ENCODE data around the gene NKIRAS1.
"Not testable (repeated sequence)": the region's sequence is repeated elsewhere in the genome, so short reads cannot be mapped to it uniquely, and the experiment has no call there.

The NKIRAS1 gene

GRCh38 chr3:23873941-23874340 lies 42.8 kb downstream of the NKIRAS1 start:
- H4K8ac ChIP-seq (ENCODE audit: low read depth, low read length): no peak overlapping the region
- no peak overlapping the region for H3K9ac ChIP-seq (ENCODE audit: low read length)
- H3K27ac ChIP-seq (ENCODE audit: low read depth, low read length): no peak overlapping the region
- no peak overlapping the region for H3K23ac ChIP-seq (ENCODE audit: low read length)
- H3K79me1 ChIP-seq (ENCODE audit: low read length): peaks cover 21% of the 10 kb centered on the region
- no peaks in the 10 kb centered on the region for H3K27me3 ChIP-seq (ENCODE audit: insufficient read depth, low read length, poor library complexity)
- H3K18ac ChIP-seq (ENCODE audit: low read length): no peak overlapping the region
- H2BK5ac ChIP-seq (ENCODE audit: low read length): no peak overlapping the region
- no peaks in the 10 kb centered on the region for H3K4me1 ChIP-seq (ENCODE audit: control insufficient read depth, low read depth, low read length)
- no peak overlapping the region for H2AK5ac ChIP-seq (ENCODE audit: low read length)
- no CpG with 5 or more reads among the region's 2 CpGs for WGBS (ENCODE audit: extremely low coverage, insufficient coverage, low lambda C conversion rate)
- H3K36me3 ChIP-seq (ENCODE audit: control insufficient read depth, insufficient read depth, low read length): no peaks in the 10 kb centered on the region
- H2BK15ac ChIP-seq (replicated peaks; ENCODE audit: low read depth): no peak overlapping the region
- no peak for DNase-seq
- H3K4me3 ChIP-seq (ENCODE audit: low read length): no peak overlapping the region
- peaks cover 23% of the 10 kb centered on the region for H3K79me2 ChIP-seq (ENCODE audit: control insufficient read depth, insufficient read depth, low read length)
- H4K5ac ChIP-seq (ENCODE audit: low read length): no peak overlapping the region
- no peak overlapping the region for H2BK120ac ChIP-seq (ENCODE audit: low read depth, low read length)
- H3K4ac ChIP-seq (ENCODE audit: low read depth, low read length): no peak overlapping the region
- H3K56ac ChIP-seq (ENCODE audit: low read length): no peak overlapping the region
- H3K4me2 ChIP-seq (ENCODE audit: low read length): no peak overlapping the region

DNA sequence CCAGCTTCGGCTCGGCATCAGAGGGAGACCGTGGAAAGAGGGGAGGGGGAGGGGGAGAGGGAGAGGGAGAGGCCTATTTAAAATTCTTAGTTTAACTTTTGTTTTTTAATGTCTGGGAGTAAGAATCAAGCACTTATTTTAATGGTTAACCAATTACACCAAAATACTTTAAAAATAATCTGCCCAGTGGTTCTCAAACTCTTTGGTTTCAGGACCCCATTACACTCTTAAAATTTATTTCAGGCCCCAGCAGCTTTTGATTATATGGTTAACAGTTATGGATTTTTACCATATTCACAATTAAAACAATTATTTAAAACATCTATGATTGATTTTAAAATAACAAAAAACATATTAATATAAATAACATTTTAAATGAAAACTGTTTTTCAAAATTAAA lies 44.5 kb downstream of the NKIRAS1 start:
- Histone ChIP-seq H3K4me1 (ENCODE audit: control insufficient read depth, low read depth, low read length) (no peaks in the 10 kb centered on the region), H3K4me3 (ENCODE audit: low read length) (no peak overlapping the region), H3K27me3 (ENCODE audit: insufficient read depth, low read length, poor library complexity) (no peaks in the 10 kb centered on the region), H3K4me2 (ENCODE audit: low read length) (no peak overlapping the region), H3K4ac (ENCODE audit: low read depth, low read length) (no peak overlapping the region), H3K18ac (ENCODE audit: low read length) (no peak overlapping the region), H2BK15ac (replicated peaks; ENCODE audit: low read depth) (no peak overlapping the region), H2AK5ac (ENCODE audit: low read length) (no peak overlapping the region), H3K79me1 (ENCODE audit: low read length) (peaks cover 13% of the 10 kb centered on the region), H3K56ac (ENCODE audit: low read length) (no peak overlapping the region), H3K27ac (ENCODE audit: low read depth, low read length) (no peak overlapping the region), H3K23ac (ENCODE audit: low read length) (no peak overlapping the region), H3K9ac (ENCODE audit: low read length) (no peak overlapping the region), H4K8ac (ENCODE audit: low read depth, low read length) (no peak overlapping the region), H2BK5ac (ENCODE audit: low read length) (no peak overlapping the region), H2BK120ac (ENCODE audit: low read depth, low read length) (no peak overlapping the region), H3K79me2 (ENCODE audit: control insufficient read depth, insufficient read depth, low read length) (peaks cover 19% of the 10 kb centered on the region), H3K36me3 (ENCODE audit: control insufficient read depth, insufficient read depth, low read length) (no peaks in the 10 kb centered on the region), H4K5ac (ENCODE audit: low read length) (no peak overlapping the region)
- WGBS (ENCODE audit: extremely low coverage, insufficient coverage, low lambda C conversion rate): no CpG with 5 or more reads among the region's 3 CpGs
- DNase-seq: no peak

GRCh38 chr3:23871361-23871760 lies 45.4 kb downstream of the NKIRAS1 start:
- not testable (repeated sequence) for H3K4me3 ChIP-seq (ENCODE audit: low read length)
- WGBS (ENCODE audit: extremely low coverage, insufficient coverage, low lambda C conversion rate): no CpG with 5 or more reads among the region's 34 CpGs

DNA sequence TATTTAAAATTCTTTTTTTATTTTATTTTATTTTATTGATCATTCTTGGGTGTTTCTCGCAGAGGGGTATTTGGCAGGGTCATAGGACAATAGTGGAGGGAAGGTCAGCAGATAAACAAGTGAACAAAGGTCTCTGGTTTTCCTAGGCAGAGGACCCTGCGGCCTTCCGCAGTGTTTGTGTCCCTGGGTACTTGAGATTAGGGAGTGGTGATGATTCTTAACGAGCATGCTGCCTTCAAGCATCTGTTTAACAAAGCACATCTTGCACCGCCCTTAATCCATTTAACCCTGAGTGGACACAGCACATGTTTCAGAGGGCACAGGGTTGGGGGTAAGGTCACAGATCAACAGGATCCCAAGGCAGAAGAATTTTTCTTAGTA lies 46.1 kb downstream of the NKIRAS1 start:
- H2BK5ac ChIP-seq (ENCODE audit: low read length); H2AK5ac ChIP-seq (ENCODE audit: low read length); H4K8ac ChIP-seq (ENCODE audit: low read depth, low read length); DNase-seq; H3K9ac ChIP-seq (ENCODE audit: low read length); H3K4me3 ChIP-seq (ENCODE audit: low read length); H3K27me3 ChIP-seq (ENCODE audit: insufficient read depth, low read length, poor library complexity); H3K4me2 ChIP-seq (ENCODE audit: low read length); H3K23ac ChIP-seq (ENCODE audit: low read length); H4K5ac ChIP-seq (ENCODE audit: low read length); H3K27ac ChIP-seq (ENCODE audit: low read depth, low read length); H2BK15ac ChIP-seq (replicated peaks; ENCODE audit: low read depth); H3K4me1 ChIP-seq (ENCODE audit: control insufficient read depth, low read depth, low read length); H3K79me1 ChIP-seq (ENCODE audit: low read length); H3K4ac ChIP-seq (ENCODE audit: low read depth, low read length); H3K18ac ChIP-seq (ENCODE audit: low read length); H3K56ac ChIP-seq (ENCODE audit: low read length); H2BK120ac ChIP-seq (ENCODE audit: low read depth, low read length); H3K36me3 ChIP-seq (ENCODE audit: control insufficient read depth, insufficient read depth, low read length): not testable (repeated sequence)
- no CpG with 5 or more reads among the region's 5 CpGs for whole genome bisulfite sequencing (ENCODE audit: extremely low coverage, insufficient coverage, low lambda C conversion rate)
- H3K79me2 ChIP-seq (ENCODE audit: control insufficient read depth, insufficient read depth, low read length): peaks cover 16% of the 10 kb centered on the region

More at GRCh38 chr3:23871361-23871760, 45.4 kb downstream of the NKIRAS1 start:
- H3K27me3 ChIP-seq (ENCODE audit: insufficient read depth, low read length, poor library complexity); H3K27ac ChIP-seq (ENCODE audit: low read depth, low read length); H2AK5ac ChIP-seq (ENCODE audit: low read length); H3K4ac ChIP-seq (ENCODE audit: low read depth, low read length); H3K36me3 ChIP-seq (ENCODE audit: control insufficient read depth, insufficient read depth, low read length); H4K5ac ChIP-seq (ENCODE audit: low read length); H3K79me1 ChIP-seq (ENCODE audit: low read length); H3K18ac ChIP-seq (ENCODE audit: low read length); DNase-seq; H3K56ac ChIP-seq (ENCODE audit: low read length); H4K8ac ChIP-seq (ENCODE audit: low read depth, low read length); H3K4me2 ChIP-seq (ENCODE audit: low read length); H2BK15ac ChIP-seq (replicated peaks; ENCODE audit: low read depth); H3K23ac ChIP-seq (ENCODE audit: low read length); H2BK120ac ChIP-seq (ENCODE audit: low read depth, low read length); H2BK5ac ChIP-seq (ENCODE audit: low read length); H3K9ac ChIP-seq (ENCODE audit: low read length); H3K4me1 ChIP-seq (ENCODE audit: control insufficient read depth, low read depth, low read length): not testable (repeated sequence)
- peaks cover 18% of the 10 kb centered on the region for H3K79me2 ChIP-seq (ENCODE audit: control insufficient read depth, insufficient read depth, low read length)

GRCh38 chr3:23869977-23870662 lies 46.7 kb downstream of the NKIRAS1 start:
- no peak overlapping the region for H3K27ac ChIP-seq (ENCODE audit: low read depth, low read length)

DNA sequence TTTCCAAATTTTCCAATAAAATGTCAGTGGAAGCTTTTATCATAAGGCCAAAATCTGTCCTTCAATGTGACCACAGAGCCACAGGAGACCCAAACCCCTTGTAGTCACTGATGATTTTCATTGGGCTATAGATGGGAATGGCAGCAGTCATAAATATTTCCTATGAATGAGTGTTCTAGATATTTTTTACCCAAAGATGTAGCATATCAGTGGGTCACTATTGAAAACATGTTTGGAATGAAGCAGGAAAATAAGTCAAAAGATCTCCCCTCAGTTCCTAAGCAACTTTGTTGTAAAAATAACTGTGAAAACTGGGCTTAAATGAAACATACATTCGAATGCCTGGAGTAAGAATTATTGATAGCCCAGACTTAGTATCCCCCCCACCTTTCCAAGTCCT lies 49.0 kb downstream of the NKIRAS1 start:
- WGBS (ENCODE audit: extremely low coverage, insufficient coverage, low lambda C conversion rate): no CpG with 5 or more reads among the region's 1 CpG
- Histone ChIP-seq H3K79me1 (ENCODE audit: low read length) (peaks cover 8% of the 10 kb centered on the region), H3K4ac (ENCODE audit: low read depth, low read length) (no peak overlapping the region), H3K36me3 (ENCODE audit: control insufficient read depth, insufficient read depth, low read length) (no peaks in the 10 kb centered on the region), H4K8ac (ENCODE audit: low read depth, low read length) (no peak overlapping the region), H2BK120ac (ENCODE audit: low read depth, low read length) (no peak overlapping the region), H4K5ac (ENCODE audit: low read length) (no peak overlapping the region), H3K4me2 (ENCODE audit: low read length) (no peak overlapping the region), H3K18ac (ENCODE audit: low read length) (no peak overlapping the region), H3K79me2 (ENCODE audit: control insufficient read depth, insufficient read depth, low read length) (peaks cover 14% of the 10 kb centered on the region), H3K56ac (ENCODE audit: low read length) (no peak overlapping the region), H3K23ac (ENCODE audit: low read length) (no peak overlapping the region), H2BK5ac (ENCODE audit: low read length) (no peak overlapping the region), H3K4me3 (ENCODE audit: low read length) (no peak overlapping the region), H3K4me1 (ENCODE audit: control insufficient read depth, low read depth, low read length) (peaks cover 3% of the 10 kb centered on the region), H3K27ac (ENCODE audit: low read depth, low read length) (no peak overlapping the region), H2AK5ac (ENCODE audit: low read length) (no peak overlapping the region), H3K27me3 (ENCODE audit: insufficient read depth, low read length, poor library complexity) (no peaks in the 10 kb centered on the region), H3K9ac (ENCODE audit: low read length) (no peak overlapping the region), H2BK15ac (replicated peaks; ENCODE audit: low read depth) (no peak overlapping the region)
- no peak for DNase-seq

More at GRCh38 chr3:23869977-23870662, 46.7 kb downstream of the NKIRAS1 start:
- no peak overlapping the region for H3K18ac ChIP-seq (ENCODE audit: low read length)
- no peak overlapping the region for H3K9ac ChIP-seq (ENCODE audit: low read length)
- H3K23ac ChIP-seq (ENCODE audit: low read length): no peak overlapping the region
- no peaks in the 10 kb centered on the region for H3K36me3 ChIP-seq (ENCODE audit: control insufficient read depth, insufficient read depth, low read length)
- H3K4me3 ChIP-seq (ENCODE audit: low read length): no peak overlapping the region
- H3K4ac ChIP-seq (ENCODE audit: low read depth, low read length): no peak overlapping the region
- H3K27me3 ChIP-seq (ENCODE audit: insufficient read depth, low read length, poor library complexity): no peaks in the 10 kb centered on the region
- peaks cover 8% of the 10 kb centered on the region for H3K79me1 ChIP-seq (ENCODE audit: low read length)
- peaks cover 3% of the 10 kb centered on the region for H3K4me1 ChIP-seq (ENCODE audit: control insufficient read depth, low read depth, low read length)
- no peak overlapping the region for H2BK15ac ChIP-seq (replicated peaks; ENCODE audit: low read depth)
- WGBS (ENCODE audit: extremely low coverage, insufficient coverage, low lambda C conversion rate): no CpG with 5 or more reads among the region's 4 CpGs
- H3K4me2 ChIP-seq (ENCODE audit: low read length): no peak overlapping the region
- H2BK120ac ChIP-seq (ENCODE audit: low read depth, low read length): no peak overlapping the region
- no peak overlapping the region for H2AK5ac ChIP-seq (ENCODE audit: low read length)
- H2BK5ac ChIP-seq (ENCODE audit: low read length): no peak overlapping the region
- DNase-seq: no peak
- no peak overlapping the region for H3K56ac ChIP-seq (ENCODE audit: low read length)
- H4K5ac ChIP-seq (ENCODE audit: low read length): no peak overlapping the region
- no peak overlapping the region for H4K8ac ChIP-seq (ENCODE audit: low read depth, low read length)
- H3K79me2 ChIP-seq (ENCODE audit: control insufficient read depth, insufficient read depth, low read length): peaks cover 16% of the 10 kb centered on the region

All from mesendoderm (in vitro differentiated cells).